Femur (tissue), 1 donor: ENCODE data around the gene CITED4.

Experiments used
- DNase-seq: peaks from one replicate; pipeline ENCODE4 v3.0.0-alpha.2; 2017

Gene CITED4

DNA sequence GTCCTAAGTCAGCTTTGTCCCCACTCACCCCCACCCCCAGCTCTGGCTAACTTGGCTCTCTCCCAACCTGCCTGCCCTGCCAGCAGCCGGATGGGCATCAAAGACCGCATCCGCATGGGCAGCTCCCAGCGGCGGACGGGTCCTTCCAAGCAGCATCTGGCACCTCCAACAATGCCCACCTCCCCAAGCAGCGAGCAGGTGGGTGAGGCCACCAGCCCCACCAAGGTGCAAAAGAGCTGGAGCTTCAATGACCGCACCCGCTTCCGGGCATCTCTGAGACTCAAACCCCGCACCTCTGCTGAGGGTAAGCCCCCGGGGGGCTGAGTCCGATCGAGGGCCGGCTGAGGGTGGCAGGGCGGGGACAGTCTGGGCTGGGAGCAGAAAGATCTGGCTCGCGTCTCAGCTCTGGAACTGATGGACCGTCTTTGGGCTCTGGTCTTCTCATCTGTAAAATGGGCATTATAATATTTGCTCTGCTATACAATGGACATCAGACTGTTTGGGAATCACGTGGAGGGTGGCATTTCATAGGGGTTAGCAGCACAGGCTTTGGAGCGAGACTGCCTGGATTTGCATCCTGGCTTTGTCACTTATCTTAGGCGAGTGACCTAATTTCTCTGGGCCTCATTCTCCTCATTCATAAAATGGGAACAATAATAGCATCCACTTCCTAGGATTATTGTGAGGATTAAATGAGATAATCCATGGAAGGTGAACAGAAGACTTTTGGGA is 31.0 kb downstream of the CITED4 start:
- DNase-seq = no peak

DNA sequence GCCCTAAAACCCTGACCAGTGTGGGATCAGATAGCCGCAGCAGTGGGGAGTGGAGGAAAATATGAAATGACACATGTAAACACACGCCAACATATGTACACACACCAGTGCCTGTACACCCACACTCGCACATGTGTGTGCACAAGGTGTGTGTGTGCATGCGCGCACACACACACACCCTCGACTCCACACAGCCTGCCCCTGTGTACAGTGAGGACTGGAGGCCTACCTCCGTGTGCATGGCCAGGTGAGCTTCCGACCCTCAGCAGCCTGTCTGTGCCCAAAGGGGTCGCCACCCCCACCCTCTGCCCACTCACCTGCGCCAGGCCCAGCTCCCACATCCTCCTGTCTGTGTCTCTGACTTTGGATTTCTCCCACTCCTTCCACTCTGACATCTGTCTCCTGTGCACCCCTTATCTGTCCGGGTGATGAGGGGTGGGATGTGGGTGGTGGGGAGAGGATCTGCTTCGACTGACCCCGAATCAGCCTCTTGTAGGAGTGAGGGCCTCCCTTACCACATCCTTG is 31.7 kb downstream of the CITED4 start:
- no peak for DNase-seq

DNA sequence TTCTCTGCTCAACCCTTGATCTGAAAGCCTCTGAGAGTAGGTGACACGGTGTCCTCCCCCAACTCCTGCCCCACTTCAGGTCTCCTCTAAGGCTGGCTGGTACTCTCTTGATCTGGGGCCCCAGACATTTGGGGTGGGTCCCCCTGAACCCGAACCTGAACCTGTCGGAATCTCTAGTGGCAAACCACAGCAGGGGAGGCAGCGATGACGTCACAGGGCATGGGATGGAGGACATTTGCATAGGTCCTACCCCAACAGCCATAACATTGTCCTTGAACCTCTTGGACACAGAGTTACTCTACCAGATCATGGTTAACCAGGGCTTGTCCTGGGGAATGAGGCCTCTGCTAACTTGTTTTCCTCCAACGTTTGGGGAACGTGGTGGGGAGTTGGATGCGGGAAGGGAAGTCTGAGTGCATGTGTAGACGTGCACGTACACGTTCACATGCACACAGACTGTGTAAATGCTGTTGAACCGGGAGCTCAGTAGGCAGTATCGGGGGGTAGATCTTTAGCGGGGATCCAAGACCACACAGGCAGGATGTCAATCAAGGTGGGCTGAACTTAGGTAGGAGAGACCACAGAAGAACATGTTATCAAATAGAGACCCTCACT is 32.4 kb downstream of the CITED4 start:
- DNase-seq = no peak

DNA sequence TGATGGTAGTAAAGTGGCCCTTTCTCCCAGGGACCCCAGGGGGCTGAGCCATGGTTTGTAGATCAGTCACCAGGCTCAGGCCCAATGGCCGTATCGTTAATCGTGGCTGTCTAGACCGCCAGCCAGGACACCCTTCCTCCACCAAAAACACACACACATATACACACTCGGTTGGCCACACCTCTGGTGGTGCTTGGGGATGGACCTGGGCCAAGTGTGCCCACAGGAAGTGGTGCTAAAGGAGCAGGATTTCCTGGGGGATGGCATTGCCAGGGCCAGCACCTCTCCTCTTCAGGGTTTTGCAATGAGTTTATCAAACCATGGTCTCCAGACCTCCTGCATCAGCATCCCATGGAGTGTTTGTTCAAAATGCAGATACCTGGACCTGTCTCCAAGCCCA is 36.2 kb downstream of the CITED4 start:
- DNase-seq = no peak

DNA sequence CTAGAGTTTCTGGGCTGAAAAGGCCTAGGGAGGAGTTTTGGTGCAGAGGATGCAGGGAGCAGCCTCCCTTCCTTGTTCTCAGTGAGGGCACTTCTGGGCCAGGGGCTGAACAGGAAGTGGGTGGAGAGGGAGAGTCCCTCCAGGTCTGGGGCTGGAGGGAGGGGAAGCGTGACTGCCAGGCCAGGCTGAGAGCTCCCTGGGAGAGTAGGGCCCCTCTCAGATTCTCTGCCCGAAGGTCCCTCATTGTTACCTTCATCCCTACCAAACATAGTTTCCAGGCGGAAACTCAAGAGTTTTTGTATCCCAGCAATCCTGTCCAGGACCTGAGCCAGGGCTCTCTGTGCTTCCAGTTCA is 36.8 kb downstream of the CITED4 start:
- peak; percentile 28 for DNase-seq

- DNase-seq = no peak
Observed at GRCh38 chr1:40824591-40825434, 37.4 kb downstream of the CITED4 start.

GRCh38 chr1:40823983-40824382 is 38.2 kb downstream of the CITED4 start:
- no peak for DNase-seq

DNA sequence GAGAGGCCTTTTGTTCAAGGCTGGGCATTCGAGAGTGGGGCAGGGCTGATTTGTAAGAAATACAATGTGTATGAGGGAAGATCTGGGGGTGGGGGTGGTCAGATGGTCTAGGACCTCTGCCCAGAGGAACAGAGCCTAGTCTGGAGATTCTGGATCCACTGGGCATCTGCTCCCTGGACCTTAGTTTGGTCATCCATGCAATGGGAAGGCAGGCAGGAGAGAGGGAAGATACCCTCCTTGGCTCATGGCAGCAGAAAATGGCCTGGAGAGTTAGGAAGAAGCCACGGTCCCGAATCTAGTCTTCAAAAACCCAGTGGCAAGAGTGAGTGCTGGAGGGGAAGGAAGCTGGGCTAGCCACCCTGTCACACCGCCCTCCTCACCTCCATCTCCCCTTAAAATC is 38.8 kb downstream of the CITED4 start:
- no peak for DNase-seq

GRCh38 chr1:40822890-40823289 is 39.3 kb downstream of the CITED4 start:
- DNase-seq = no peak

- peak; percentile 42 for DNase-seq
Observed at GRCh38 chr1:40820911-40821693, 41.1 kb downstream of the CITED4 start.

GRCh38 chr1:40820251-40820797 is 41.8 kb downstream of the CITED4 start:
- no peak for DNase-seq

DNA sequence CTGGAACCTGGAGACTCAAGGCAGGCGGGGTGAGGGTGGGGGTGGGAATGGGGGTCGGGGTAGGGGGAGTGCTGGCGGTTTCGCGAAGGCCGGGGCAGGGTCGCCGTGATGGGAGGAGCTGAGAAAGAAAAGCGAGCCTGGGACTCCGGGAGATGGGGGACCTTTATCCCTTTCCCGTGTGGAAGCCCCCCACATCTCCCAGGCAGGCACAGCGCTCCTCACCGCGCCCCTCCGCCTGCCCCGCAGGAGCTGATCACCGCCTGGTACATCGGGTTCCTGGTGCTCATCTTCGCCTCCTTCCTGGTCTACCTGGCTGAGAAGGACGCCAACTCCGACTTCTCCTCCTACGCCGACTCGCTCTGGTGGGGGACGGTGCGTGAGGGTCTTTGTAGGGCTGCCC is 43.1 kb downstream of the CITED4 start:
- DNase-seq = no peak

- DNase-seq = peak; percentile 79
Observed at GRCh38 chr1:40818264-40818961, 43.8 kb downstream of the CITED4 start.

DNA sequence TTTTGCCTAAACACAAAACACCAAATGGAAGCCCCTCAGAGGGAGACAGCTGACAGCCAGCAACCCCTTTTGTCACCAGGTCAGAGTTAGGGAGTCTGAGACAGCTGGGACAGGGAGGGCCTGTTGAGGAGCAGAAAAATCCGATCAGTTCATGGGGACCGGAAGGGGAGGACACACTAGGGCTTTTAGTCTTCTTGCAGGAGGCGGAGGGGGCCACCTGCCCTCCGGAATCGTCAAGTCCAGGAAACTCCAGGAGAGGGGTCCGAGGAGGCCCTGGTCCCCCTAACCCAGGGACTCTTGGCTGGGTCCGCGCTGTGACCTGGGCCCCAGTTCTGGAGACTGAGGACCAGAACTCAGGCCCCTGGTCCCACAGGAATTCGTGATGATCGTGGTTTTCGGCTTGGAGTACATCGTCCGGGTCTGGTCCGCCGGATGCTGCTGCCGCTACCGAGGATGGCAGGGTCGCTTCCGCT is 44.3 kb downstream of the CITED4 start:
- DNase-seq = no peak

DNA sequence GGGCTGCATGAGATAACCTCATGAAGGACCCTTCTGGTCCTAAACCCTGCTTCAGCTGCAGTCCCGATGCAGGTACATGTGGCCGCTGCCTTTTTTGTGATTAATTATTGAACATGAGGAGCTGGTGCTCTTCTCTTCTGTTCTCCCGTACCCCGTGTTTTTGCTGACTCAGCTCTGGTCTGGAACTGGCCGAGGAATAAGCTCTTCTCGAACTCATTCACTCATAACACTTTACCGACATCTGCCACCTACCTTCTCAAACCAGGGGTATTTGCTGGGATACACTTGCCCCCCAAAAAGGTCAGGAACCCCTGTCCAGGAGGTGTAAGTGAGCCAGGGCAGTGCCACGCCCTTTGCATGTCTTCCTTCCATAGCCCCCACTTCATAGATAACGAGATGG is 46.7 kb downstream of the CITED4 start:
- no peak for DNase-seq
